Keratinocyte (primary cell): ENCODE data around the gene CLSTN2. TPM values are rescaled to one million over a fixed set of nuclear protein-coding genes. Genes with fewer than 3 reads are reported as not detected.
A peak's percentile ranks its signal among the peaks of the same experiment; 100 is the strongest.

Experiments used
- DNase-seq: peaks from one replicate; pipeline ENCODE4 v3.0.0-alpha.2; 2011; ENCODE audit warnings: low read depth, missing footprints, low spot score
- FAIRE-seq: peaks from 2 replicates; lab custom pipeline; 2011; peaks lifted over from hg19 to GRCh38; lab: Jason Lieb, UNC
- H2AFZ ChIP-seq: 2 replicates; pipeline ENCODE4 v1.6.0; 2012; ENCODE audit warnings: low read length, control low read depth, inconsistent platforms; ENCODE audit not compliant: control insufficient read depth
- H3K27ac ChIP-seq: 2 replicates; pipeline ENCODE4 v1.5.1; 2011; ENCODE audit warnings: low read length; ENCODE audit not compliant: control insufficient read depth, insufficient read depth
- H3K27me3 ChIP-seq: 3 replicates; pipeline ENCODE4 v1.6.0; 2011; ENCODE audit warnings: low read length; ENCODE audit not compliant: control insufficient read depth, insufficient read depth; ENCODE audit errors: extremely low read depth
- H3K36me3 ChIP-seq, 2 experiments: 2 replicates in 1 of 2; 3 replicates in 1 of 2; pipeline ENCODE4 v1.5.1; 2011; ENCODE audit warnings: low read length in 2 of 2, mild to moderate bottlenecking in 1 of 2; ENCODE audit not compliant: control insufficient read depth in 2 of 2, insufficient read depth in 2 of 2; ENCODE audit errors: extremely low read depth in 1 of 2
- H3K4me1 ChIP-seq: 3 replicates; pipeline ENCODE4 v1.5.1; 2011; ENCODE audit warnings: low read length; ENCODE audit not compliant: control insufficient read depth, insufficient read depth; ENCODE audit errors: extremely low read depth
- H3K4me2 ChIP-seq: 3 replicates; pipeline ENCODE4 v1.6.0; 2011; ENCODE audit warnings: low read depth, low read length; ENCODE audit not compliant: control insufficient read depth, insufficient read depth; ENCODE audit errors: extremely low read depth
- H3K4me3 ChIP-seq, 3 experiments: fragments of 200-600 bp in 1 of 3; sonication (generic) in 1 of 3; 2 replicates in 2 of 3; 3 replicates in 1 of 3; pipeline ENCODE4 v1.5.1; 2011 to 2016; ENCODE audit warnings: low read length in 3 of 3, mild to moderate bottlenecking in 3 of 3, control low read depth in 2 of 3, inconsistent platforms in 1 of 3, low read depth in 1 of 3, mixed read lengths in 1 of 3, mixed run types in 1 of 3, moderate library complexity in 1 of 3; ENCODE audit not compliant: control insufficient read depth in 2 of 3, insufficient read depth in 2 of 3; ENCODE audit errors: extremely low read depth in 1 of 3
- H3K79me2 ChIP-seq: 2 replicates; pipeline ENCODE4 v1.6.0; 2012; ENCODE audit warnings: low read length; ENCODE audit not compliant: control insufficient read depth, insufficient read depth
- H3K9ac ChIP-seq: 3 replicates; pipeline ENCODE4 v1.6.0; 2011; ENCODE audit warnings: low read length; ENCODE audit not compliant: control insufficient read depth, insufficient read depth; ENCODE audit errors: extremely low read depth
- H3K9me1 ChIP-seq: 3 replicates; pipeline ENCODE4 v1.6.0; 2011; ENCODE audit warnings: low read length; ENCODE audit not compliant: control insufficient read depth, insufficient read depth; ENCODE audit errors: extremely low read depth
- H3K9me3 ChIP-seq: 2 replicates; pipeline ENCODE4 v1.5.1; 2012; ENCODE audit warnings: low read depth, low read length; ENCODE audit not compliant: control insufficient read depth
- H4K20me1 ChIP-seq: 3 replicates; pipeline ENCODE4 v1.6.0; 2011; ENCODE audit warnings: low read length; ENCODE audit not compliant: control insufficient read depth, insufficient read depth; ENCODE audit errors: extremely low read depth
- EZH2 ChIP-seq: IDR thresholded peaks from one replicate; pipeline ENCODE4 v1.6.1; 2012; ENCODE audit warnings: inconsistent platforms, mild to moderate bottlenecking, low read length, moderate library complexity
- dilution Hi-C: fragments of 300-500 bp; cut with MboI; formaldehyde crosslinking; loops from one replicate; pipeline ENCODE4 v1.7.0; 2020; ENCODE audit warnings: low sequenced_read_pairs; ENCODE audit not compliant: extremely low pct_ligation_motif_present
- polyA plus RNA-seq, 5 experiments: library from polyadenylated mRNA; depleted of rRNA in 3 of 5; stranded (reverse) in 3 of 5; stranded (forward) in 1 of 5; unstranded in 1 of 5; fragments of >200 nt; gene quantifications; 1 replicate in 1 of 5; 2 replicates in 3 of 5; 3 replicates in 1 of 5; pipeline versions ENCODE4 v1.2.1 to v1.2.3, GENCODE V29; 2011 to 2012; ENCODE audit warnings: missing spikeins in 2 of 5, low read depth in 1 of 5, low replicate concordance in 1 of 5
- TF ChIP-seq, protein P1 (sequence below), 3 experiments: IDR thresholded peaks in 1 of 3; conservative IDR thresholded peaks in 1 of 3; optimal IDR thresholded peaks in 1 of 3; 2 replicates in 2 of 3; 3 replicates in 1 of 3; pipeline versions ENCODE3 to v1.5.1; 2011; ENCODE audit warnings: low read length in 3 of 3, mild to moderate bottlenecking in 3 of 3, moderate library complexity in 2 of 3, control low read depth in 1 of 3, inconsistent platforms in 1 of 3; ENCODE audit not compliant: insufficient read depth in 2 of 3; ENCODE audit errors: extremely low read depth in 1 of 3

CLSTN2 gene
- polyA plus RNA-seq, 1 donor (not counting 4 experiments of a cell fraction or from before 2014, with no cell fraction given): 0.09 TPM

DNA sequence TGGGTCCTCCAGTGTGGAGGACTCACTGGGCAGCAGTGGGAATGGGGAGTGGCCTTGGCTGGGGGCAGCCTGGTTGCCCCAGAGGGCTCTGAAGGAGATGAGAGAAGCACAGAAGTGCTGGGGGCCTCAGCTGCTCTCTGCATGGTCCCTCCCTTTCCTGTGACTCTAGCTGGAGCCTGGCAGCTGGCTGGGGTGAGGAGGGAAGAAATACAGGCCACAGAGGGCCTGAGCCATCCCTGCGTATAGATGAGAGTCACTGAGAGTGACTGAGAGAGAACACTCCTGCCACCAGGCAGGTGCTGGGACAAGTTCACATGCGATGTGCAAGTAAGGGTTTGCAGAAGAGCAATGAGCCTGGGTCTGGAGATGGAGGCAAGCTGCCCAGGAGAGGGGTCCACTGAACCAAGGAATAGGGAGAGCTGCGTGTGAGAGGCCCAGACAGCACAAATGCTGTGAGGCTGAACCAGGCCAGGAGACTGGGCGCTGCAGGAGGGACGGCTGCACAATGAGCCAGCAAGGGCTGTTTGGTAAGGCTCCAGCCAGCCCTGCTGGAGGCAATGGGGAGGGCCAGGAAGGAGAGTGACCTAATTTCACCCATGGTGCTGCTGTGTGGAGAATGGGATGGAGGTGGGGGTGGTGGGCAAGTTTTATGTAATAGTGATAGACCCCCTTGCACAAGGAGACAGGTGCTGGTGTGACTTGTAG lies 87.2 kb downstream of the CLSTN2 start:
- TF ChIP-seq, protein P1, sequence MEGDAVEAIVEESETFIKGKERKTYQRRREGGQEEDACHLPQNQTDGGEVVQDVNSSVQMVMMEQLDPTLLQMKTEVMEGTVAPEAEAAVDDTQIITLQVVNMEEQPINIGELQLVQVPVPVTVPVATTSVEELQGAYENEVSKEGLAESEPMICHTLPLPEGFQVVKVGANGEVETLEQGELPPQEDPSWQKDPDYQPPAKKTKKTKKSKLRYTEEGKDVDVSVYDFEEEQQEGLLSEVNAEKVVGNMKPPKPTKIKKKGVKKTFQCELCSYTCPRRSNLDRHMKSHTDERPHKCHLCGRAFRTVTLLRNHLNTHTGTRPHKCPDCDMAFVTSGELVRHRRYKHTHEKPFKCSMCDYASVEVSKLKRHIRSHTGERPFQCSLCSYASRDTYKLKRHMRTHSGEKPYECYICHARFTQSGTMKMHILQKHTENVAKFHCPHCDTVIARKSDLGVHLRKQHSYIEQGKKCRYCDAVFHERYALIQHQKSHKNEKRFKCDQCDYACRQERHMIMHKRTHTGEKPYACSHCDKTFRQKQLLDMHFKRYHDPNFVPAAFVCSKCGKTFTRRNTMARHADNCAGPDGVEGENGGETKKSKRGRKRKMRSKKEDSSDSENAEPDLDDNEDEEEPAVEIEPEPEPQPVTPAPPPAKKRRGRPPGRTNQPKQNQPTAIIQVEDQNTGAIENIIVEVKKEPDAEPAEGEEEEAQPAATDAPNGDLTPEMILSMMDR (optimal IDR thresholded peaks at IDR 0.05 in 1 of 3, IDR thresholded peaks at IDR 0.05 in 1 of 3, conservative IDR thresholded peaks at IDR 0.05 in 1 of 3; ENCODE audit: extremely low read depth in 1 of 3, insufficient read depth in 2 of 3, low read length in 3 of 3): peak in 1 of 3 experiments; percentile 5
- no peak for TF ChIP-seq EZH2
- Histone ChIP-seq H2AFZ (no peak overlapping the region), H3K36me3 (no peaks in the 10 kb centered on the region), H3K9me1 (no peaks in the 10 kb centered on the region), H3K4me3 (no peak overlapping the region), H3K4me1 (peaks cover 3% of the 10 kb centered on the region), H3K4me2 (no peak overlapping the region), H3K9me3 (no peaks in the 10 kb centered on the region), H3K9ac (no peak overlapping the region), H3K79me2 (no peaks in the 10 kb centered on the region), H4K20me1 (no peaks in the 10 kb centered on the region), H3K27me3 (no peaks in the 10 kb centered on the region), H3K27ac (no peak overlapping the region)
- no peak for FAIRE-seq
- dilution Hi-C loops: no loop called here
- no peak for DNase-seq

GRCh38 chr3:140023616-140024530 lies 88.9 kb downstream of the CLSTN2 start:
- no peak overlapping the region for H3K4me2 ChIP-seq
- H4K20me1 ChIP-seq: no peaks in the 10 kb centered on the region
- no peak overlapping the region for H3K4me3 ChIP-seq
- H3K4me1 ChIP-seq: peaks cover 3% of the 10 kb centered on the region
- H3K9me3 ChIP-seq: no peaks in the 10 kb centered on the region
- TF ChIP-seq, protein P1 (optimal IDR thresholded peaks at IDR 0.05 in 1 of 3, IDR thresholded peaks at IDR 0.05 in 1 of 3, conservative IDR thresholded peaks at IDR 0.05 in 1 of 3; ENCODE audit: extremely low read depth in 1 of 3, insufficient read depth in 2 of 3, low read length in 3 of 3): no peak
- no peak for TF ChIP-seq EZH2
- H3K27me3 ChIP-seq: no peaks in the 10 kb centered on the region
- dilution Hi-C loops: no loop called here
- no peaks in the 10 kb centered on the region for H3K36me3 ChIP-seq
- H3K27ac ChIP-seq: no peak overlapping the region
- no peak for FAIRE-seq
- no peak for DNase-seq
- no peaks in the 10 kb centered on the region for H3K79me2 ChIP-seq
- no peak overlapping the region for H2AFZ ChIP-seq
- no peaks in the 10 kb centered on the region for H3K9me1 ChIP-seq
- no peak overlapping the region for H3K9ac ChIP-seq
